Measurements from ENCODE around the gene MIDN.
"Not testable (repeated sequence)": the region's sequence is repeated elsewhere in the genome, so short reads cannot be mapped to it uniquely, and the experiment has no call there.

Gene MIDN

GRCh38 chr19:1246265-1247087 lies 1.9 kb upstream of the MIDN start:
- DNase-seq, result not testable (repeated sequence)

DNA sequence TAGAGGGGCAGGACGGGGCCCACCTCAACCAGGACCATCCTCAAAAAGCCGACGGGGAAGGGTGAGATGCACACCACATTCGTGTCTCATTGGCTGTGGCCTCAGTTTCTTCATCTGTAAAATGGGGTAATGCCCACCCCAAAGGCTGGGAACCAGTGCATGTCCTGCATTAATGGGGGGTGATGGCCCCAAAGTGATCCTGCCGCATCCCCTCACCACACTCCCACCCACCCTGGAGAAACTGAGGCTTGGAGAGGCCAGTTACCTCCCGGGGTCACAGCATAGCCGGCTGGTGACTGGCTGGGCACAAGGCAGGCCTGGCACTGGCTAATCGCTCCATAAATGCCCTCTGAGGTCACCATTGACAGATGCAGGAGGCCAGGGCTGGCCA lies 640 bp upstream of the MIDN start:
- no peak for DNase-seq

GRCh38 chr19:1248786-1249297 lies 459 bp downstream of the MIDN start:
- DNase-seq, result peak; percentile 77 to 81

GRCh38 chr19:1249298-1249989 lies 1.1 kb downstream of the MIDN start:
- DNase-seq, result peak; percentile 92 to 95

- no peak for DNase-seq
Observed at GRCh38 chr19:1249990-1250436, 1.6 kb downstream of the MIDN start.

GRCh38 chr19:1250437-1251260 lies 2.3 kb downstream of the MIDN start:
- DNase-seq, result no peak

DNA sequence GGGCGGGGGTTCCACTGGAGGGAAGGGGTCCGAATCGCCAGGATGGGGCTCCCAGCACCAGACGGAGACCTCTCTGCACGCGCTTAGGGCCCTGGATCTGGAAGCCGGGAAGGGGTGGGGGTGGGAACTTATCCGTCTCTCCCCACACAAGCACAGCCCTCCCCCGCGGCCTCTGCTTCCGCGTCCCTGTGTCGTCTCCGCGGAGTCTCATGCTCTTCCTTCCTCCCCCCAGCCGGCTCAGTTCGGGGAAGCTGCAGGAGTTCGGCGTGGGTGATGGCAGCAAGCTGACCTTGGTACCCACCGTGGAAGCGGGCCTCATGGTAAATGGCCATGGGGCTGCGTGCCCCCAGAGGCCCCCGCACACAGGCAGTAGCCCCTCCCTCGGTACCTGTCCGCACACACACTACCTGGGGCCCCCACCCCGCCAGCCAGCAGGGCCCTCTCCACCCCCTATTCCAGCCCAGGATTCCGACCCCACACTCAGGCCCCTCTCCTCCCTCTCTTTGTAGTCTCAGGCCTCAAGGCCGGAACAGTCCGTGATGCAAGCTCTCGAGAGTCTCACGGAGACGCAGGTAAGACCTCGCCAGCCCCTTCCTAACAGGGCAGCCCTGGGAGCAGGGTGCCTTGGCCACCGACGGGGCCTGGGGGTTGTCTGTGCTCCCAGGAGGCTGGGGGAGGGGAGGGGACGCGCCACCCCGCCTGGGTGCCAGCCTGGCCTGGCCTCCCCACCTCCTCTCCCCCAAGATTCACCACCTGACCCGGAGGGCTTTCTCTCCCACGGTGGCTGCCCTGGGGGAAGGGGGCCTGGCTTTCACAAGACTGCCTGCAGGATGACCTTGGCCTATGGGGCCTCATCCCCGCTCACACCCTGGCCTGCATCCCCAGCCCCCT lies 3.2 kb downstream of the MIDN start:
- peak; percentile 68 to 78 for DNase-seq

DNA sequence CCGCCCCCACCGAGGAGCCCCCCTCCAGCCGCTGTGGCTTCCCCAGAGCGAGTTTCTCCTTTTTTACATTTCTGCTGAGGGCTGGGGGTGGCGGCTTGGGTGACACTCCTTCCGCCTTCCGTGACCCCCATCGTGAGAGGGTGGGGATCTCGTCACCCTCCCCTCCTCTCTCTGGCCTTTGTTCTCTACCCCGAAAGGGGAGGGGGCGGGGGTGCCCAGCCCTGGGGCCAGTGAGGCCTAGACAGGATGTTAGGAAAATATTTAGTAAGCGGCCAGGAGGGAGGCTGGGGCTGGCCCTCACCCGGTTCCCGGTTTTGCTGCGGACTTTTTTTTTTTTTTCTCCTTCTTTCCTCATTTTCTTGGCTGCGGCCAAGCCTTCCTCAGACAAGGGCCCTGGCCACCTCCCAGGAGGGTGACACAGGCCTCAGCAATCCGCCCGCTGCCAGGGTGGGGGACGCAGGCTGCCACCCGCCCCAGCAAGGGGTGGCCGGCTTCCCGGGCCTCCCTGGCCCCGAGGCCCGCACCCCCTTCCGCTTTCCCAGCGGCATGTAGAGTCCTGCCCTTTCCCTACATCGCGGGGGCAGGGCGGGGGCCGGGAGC lies 3.9 kb downstream of the MIDN start:
- peak; percentile 70 to 76 for DNase-seq

DNA sequence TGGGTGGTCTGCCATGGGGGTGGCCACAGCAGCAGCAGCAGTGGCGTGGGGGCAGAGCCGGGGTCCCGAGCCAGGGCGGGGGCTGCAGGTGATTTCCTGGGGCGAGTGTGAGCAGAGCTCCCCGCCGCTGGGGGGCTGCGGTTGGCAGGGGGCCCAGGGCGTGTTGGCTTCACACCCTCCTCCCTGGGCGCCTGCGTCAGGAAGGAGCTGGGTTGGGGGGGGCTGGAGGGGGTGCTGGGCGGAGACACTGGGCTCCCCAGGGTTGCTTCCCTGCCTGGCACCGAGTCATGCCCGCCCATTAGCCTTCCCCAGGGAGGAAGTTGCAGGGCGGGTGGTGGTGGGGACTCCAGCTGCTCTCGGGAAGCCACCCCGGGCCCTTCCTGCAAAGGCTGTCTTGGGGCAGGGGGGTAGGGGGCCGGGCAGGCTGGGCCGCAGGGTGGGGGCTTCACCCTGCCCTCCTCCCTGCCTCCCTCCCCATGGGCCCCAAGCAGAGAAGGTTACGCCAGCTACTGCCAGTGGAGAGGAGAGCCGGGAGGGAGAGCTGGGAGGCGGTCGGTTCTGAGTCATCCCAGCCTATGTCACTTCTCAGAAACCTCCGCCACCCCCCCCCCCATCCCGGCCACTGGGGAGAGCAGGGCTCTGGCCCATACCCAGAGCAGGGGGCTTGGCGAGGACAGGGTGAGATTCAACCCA lies 4.6 kb downstream of the MIDN start:
- peak; percentile 81 to 85 for DNase-seq

DNA sequence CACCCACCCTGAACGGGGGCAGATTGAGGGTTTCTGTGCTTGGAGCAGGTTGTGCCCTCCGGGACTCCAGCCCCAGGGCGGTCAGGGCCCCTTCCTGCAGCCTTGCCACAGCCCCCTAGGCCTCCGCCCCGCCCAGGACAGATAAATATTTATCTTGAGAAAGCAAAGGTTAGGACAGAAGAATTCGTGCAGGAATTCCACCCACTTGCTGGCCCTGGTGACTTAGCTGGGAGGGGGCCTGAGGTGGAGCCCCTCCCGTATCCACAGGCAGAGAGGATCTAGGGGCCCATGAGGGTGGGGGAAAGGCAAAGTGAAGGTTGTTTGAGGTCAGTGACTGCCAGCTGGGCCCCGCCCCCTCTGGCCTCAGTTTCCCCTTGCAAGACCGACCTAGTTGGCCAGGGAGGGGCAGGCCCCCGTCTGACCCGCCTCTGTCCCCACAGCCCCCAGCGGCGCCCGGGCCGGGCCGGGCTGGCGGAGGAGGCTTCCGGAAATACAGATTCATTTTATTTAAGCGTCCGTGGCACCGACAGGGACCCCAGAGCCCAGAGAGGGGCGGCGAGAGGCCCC lies 5.2 kb downstream of the MIDN start:
- no peak for DNase-seq

- DNase-seq, result no peak
Observed at GRCh38 chr19:1254081-1254527, 5.7 kb downstream of the MIDN start.

DNA sequence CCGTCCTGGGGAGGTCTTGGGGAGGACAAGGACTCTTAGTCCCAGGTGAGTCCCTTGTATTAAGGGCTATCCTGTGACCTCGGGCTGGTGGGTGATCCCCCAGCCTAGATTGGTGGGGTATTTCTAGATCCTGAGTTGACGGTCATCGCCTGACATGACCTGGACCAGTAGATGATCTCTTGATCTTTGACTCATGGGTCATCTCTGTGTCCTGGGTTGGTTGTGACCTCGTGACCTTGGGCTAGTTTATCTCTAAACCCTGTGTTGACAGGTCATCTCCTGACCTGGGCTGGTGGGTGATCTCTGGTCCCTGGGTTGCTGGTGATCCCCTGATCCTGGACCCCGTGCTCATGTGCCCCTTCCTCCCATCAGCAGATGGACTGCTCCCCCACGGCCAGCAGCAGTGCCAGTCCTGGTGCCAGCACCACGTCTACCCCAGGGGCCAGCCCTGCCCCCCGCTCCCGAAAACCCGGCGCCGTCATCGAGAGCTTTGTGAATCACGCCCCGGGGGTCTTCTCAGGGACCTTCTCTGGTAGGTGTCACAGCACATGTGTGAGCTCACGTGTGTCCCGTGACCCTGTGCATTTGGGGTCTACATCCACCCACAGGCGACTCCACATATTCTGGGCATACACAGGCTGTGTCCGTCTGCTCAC lies 6.3 kb downstream of the MIDN start:
- no peak for DNase-seq

DNA sequence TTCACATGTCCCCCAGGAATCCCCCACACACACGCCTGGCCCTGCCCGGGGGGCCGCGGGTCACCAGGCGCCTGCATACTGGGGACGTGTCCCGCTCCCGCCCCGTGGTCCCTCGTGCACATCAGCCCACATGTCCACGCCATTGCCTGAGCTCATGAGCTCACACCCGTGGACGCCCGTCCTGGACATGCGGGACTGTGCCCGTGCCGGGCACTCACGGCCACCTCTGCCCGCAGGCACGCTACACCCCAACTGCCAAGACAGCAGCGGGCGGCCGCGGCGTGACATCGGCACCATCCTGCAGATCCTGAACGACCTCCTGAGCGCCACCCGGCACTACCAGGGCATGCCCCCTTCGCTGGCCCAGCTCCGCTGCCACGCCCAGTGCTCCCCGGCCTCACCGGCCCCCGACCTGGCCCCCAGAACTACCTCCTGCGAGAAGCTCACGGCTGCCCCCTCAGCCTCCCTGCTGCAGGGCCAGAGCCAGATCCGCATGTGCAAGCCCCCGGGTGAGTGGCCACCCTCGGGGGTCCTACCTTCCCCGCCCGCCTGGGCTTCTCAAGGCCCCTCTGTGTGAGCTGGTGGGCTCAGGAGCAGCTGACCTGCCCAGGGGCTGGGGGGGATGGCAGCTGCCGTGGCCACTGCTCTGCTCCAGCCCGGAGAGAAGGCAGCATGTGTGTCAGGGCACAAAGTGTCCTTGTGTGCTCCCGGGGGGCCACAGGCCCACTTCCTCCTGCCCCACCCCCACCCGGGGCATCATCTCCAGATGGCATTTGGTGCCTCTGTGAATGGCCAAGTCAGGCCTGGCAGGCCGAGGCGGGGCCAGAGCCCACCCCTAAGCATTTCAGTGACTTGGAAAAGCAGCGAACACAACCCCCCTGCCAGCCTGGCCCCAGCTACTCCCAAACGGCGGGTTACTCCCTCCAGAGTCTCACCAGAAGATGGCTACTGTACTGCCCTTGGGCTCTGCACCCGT lies 7.1 kb downstream of the MIDN start:
- DNase-seq, result no peak

GRCh38 chr19:1256646-1257474 lies 8.5 kb downstream of the MIDN start:
- DNase-seq, result no peak

DNA sequence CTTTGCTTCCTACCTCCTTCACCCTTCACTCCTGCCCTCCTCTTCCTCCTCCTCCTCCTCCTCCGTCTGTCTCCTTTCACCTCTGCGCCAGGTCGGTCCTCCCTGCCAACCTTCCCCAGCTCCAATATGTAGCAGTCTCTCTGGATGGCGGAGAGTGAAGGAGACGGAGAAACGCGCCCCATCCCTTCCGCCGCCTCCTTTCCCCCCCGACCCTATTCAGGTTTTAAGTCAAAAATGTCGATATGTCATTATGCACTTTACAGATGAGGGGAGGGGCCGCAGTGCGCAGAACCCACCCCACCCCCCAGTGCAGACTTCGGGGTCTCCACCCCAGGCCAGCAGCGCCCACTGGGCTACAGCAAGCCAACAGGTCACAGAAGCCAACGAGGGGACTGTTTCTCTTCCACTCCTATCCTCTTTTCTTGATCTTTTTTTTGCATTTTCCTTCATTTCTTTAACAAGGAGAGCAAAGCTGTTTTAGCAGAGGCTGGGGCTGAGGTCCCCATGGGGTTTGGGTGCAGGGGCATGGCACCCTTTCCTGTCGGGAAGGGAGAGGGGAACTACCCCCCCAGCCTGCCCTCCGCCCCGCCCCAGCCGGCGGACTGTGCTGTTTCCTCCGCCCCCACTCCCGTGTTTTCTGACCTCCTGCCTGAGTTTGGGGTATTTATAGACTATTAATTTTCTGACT lies 9.2 kb downstream of the MIDN start:
- DNase-seq, result no peak

DNA sequence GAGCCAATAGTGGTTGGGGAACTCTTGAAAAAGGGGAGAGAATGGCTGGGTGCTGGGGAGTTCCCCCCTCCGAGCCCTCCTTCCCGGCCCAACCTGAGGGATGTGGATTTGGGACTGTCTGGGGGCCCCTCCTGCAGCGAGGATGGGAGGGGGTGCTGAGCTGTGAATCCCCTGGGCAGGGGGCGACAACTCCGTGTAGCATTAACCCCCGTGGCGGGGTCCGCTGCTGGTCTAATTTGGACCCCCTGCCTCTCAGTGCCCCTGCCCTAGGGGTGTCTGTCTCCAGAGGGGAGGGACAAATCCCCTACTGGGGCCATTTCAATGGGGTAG lies 9.7 kb downstream of the MIDN start:
- no peak for DNase-seq

GRCh38 chr19:1258707-1259205 lies 10.4 kb downstream of the MIDN start:
- no peak for DNase-seq

Data from activated CD4-positive, alpha-beta T cell treated with anti-CD3 and anti-CD28 coated beads, Interleukin-2, amount 50 U/mL, for 48 hours (primary cell).